Naive thymus-derived CD8-positive, alpha-beta T cell (primary cell): ENCODE measurements around the gene P3H4. TPM values are rescaled to one million over a fixed set of nuclear protein-coding genes. Genes with fewer than 3 reads are reported as not detected.
"Not testable (repeated sequence)": the region's sequence is repeated elsewhere in the genome, so short reads cannot be mapped to it uniquely, and the experiment has no call there.

Experiments used
- ATAC-seq, 2 donors: fragments of 150-1000 bp; cut with Tn5 transposase in 1 of 2; sonication (Bioruptor Pico), chemical (Tn5 transposase) in 1 of 2; 1 replicate in 1 of 2; 2 replicates in 1 of 2; pipeline ENCODE4 v1.10.0; 2021; ENCODE audit warnings: mild to moderate bottlenecking in 2 of 2, moderate library complexity in 2 of 2
- POLR2A ChIA-PET: fragments of 350-600 bp; sonication (Branson Sonifier 250); formaldehyde crosslinking; loops from one replicate; lab custom pipeline; 2021; ENCODE audit warnings: antibody characterized with exemption; lab: Charles Lee
- DNase-seq, 10 donors: peaks; one replicate each; pipeline versions ENCODE4 v3.0.0 to v3.0.0-alpha.2; 2020 to 2022
- H3K27ac Mint-ChIP-seq, 10 donors: one replicate each; pipeline ENCODE4 v1.8.0; 2020 to 2022; ENCODE audit warnings: mild to moderate bottlenecking in 10 of 10, mixed read lengths in 10 of 10, moderate library complexity in 4 of 10, inconsistent platforms in 1 of 10
- H3K27me3 Mint-ChIP-seq, 5 donors: one replicate each; pipeline ENCODE4 v1.8.0; 2021 to 2022; ENCODE audit warnings: mixed read lengths in 5 of 5
- H3K36me3 Mint-ChIP-seq, 3 donors: one replicate each; pipeline ENCODE4 v1.8.0; 2020 to 2022; ENCODE audit warnings: mixed read lengths in 3 of 3, mild to moderate bottlenecking in 2 of 3, inconsistent platforms in 1 of 3
- H3K4me1 Mint-ChIP-seq, 4 donors: one replicate each; pipeline ENCODE4 v1.8.0; 2021 to 2022; ENCODE audit warnings: mixed read lengths in 4 of 4
- H3K4me3 Mint-ChIP-seq, 10 donors: one replicate each; pipeline ENCODE4 v1.8.0; 2020 to 2022; ENCODE audit warnings: mild to moderate bottlenecking in 10 of 10, mixed read lengths in 10 of 10, moderate library complexity in 6 of 10, inconsistent platforms in 1 of 10
- H3K9me3 Mint-ChIP-seq, 9 donors: one replicate each; pipeline ENCODE4 v1.8.0; 2020 to 2022; ENCODE audit warnings: mixed read lengths in 9 of 9, mild to moderate bottlenecking in 3 of 9, inconsistent platforms in 1 of 9, moderate library complexity in 1 of 9
- polyA plus RNA-seq, 3 donors: library from polyadenylated mRNA; unstranded; fragments of 300-500 nt; fragmentation: Illumina TruSeq; gene quantifications; one replicate each; pipeline ENCODE4 v1.2.3, GENCODE V29; 2021
- total RNA-seq, 8 experiments: library from RNA in 2 of 8; stranded (reverse) in 2 of 8; gene quantifications; one replicate each; pipeline ENCODE4 v1.2.3 and lab custom pipeline; 2021 to 2026

P3H4 gene, protein sequence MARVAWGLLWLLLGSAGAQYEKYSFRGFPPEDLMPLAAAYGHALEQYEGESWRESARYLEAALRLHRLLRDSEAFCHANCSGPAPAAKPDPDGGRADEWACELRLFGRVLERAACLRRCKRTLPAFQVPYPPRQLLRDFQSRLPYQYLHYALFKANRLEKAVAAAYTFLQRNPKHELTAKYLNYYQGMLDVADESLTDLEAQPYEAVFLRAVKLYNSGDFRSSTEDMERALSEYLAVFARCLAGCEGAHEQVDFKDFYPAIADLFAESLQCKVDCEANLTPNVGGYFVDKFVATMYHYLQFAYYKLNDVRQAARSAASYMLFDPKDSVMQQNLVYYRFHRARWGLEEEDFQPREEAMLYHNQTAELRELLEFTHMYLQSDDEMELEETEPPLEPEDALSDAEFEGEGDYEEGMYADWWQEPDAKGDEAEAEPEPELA
- 1 to 10 TPM; 4.4 to 6.0 TPM for total RNA-seq
- polyA plus RNA-seq, result 1 to 10 TPM; 4.0 to 6.2 (median 5.8) TPM
- total RNA-seq (lab: John Stamatoyannopoulos, UW), result 2.5 to 6.9 (median 4.4) reads per million in 6 experiments

DNA sequence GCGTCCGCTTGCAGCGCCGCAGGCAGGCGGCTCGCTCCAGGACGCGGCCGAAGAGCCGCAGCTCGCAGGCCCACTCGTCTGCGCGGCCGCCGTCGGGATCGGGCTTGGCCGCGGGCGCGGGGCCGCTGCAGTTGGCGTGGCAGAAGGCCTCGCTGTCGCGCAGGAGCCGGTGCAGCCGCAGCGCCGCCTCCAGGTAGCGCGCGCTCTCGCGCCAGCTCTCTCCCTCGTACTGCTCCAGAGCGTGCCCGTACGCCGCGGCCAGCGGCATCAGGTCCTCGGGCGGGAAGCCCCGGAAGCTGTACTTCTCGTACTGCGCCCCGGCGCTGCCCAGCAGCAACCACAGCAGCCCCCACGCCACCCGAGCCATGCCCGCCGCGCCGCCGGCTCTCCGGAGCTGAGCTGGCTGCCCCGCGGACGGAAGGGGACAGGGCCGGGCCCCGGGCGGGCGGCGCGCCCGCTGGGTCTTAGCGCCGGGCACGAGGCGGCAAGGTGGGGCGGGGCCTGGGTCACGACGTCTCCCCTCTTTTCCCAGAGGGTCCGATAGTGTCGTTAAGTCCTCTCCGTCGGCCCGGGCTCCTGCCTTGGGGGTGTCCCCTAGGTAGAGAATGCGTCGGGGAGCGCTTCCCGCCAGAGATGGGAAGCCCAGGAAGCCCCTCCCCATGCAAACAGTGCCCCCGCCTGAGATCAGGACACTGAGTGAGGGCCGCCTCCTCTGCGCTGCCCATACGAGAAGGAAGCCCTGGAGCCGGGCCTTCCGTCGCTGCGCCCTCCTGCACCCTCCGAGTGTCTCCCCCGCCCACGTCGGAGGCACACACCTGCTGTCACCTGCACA lies at the start of gene P3H4:
Gene P3H4 (minus strand): TSS at position 401 of the 832 bp plus-strand sequence. CDS start 34 bp downstream, at position 367.
- no peaks in the 10 kb centered on the region for H3K36me3 Mint-ChIP-seq
- DNase-seq (peak; percentile 57 to 83 (median 75)), ATAC-seq (peak; percentile 91 to 92)
- H3K27me3 Mint-ChIP-seq, result peaks cover 0 to 4% (median 0%) of the 10 kb centered on the region in 5 donors
- H3K4me1 Mint-ChIP-seq, result peaks cover 17 to 26% (median 24%) of the 10 kb centered on the region in 4 donors
- POLR2A ChIA-PET, result interaction anchor here (0.6 to 3.9 kb wide), 10 partner anchors 10 to 1909 kb away, joined by 3 to 29 read pairs (median 4); partner anchors contain the start of genes EIF1 and KLHL11
- peak within 1 kb of the TSS; percentile 87 to 97 (median 93) for H3K4me3 Mint-ChIP-seq
- peak within 1 kb of the TSS; percentile 15 to 95 (median 83) for H3K27ac Mint-ChIP-seq
- H3K9me3 Mint-ChIP-seq, result no peaks in the 10 kb centered on the region

DNA sequence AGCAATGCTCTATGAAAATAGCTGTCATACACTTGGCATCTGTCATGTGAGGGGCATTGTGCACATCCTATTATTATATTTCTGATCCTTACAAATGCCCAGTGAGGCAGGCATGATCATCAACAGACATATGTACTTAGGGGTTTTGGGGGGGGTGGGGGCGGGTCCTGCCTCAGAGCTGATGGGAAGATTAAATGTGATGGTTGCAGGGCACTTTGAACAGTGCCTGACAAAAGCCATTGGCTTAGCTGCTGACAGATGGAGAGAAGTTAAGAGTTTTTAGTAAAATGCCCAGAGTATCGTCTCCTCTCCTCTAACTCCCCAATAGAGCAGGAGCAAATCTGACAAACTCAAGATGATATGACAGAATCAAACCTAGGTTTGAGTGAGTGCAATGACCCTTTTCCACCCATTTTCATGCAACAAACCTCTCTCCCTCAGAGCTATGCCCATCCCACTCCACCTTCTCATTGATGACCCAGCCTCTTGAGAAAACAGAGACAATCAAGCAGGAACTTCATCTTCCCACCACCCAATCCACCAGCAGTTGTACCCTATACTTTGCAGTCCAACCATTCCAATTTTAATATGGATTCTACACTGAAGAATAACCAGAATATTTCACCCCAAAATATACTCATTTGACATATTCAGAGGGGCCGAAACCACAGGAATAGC lies 48.6 kb upstream of the P3H4 start:
- H3K9me3 Mint-ChIP-seq, result no peaks in the 10 kb centered on the region
- H3K36me3 Mint-ChIP-seq, result peaks cover 0 to 7% (median 0%) of the 10 kb centered on the region in 3 donors
- ATAC-seq, result no peak
- H3K4me1 Mint-ChIP-seq, result peaks cover 12 to 37% (median 34%) of the 10 kb centered on the region in 4 donors
- peak overlapping the region in 3 of 10 donors; percentile 11 to 34 (median 29) for H3K27ac Mint-ChIP-seq
- no peaks in the 10 kb centered on the region for H3K27me3 Mint-ChIP-seq
- peak overlapping the region in 5 of 10 donors; percentile 16 to 52 (median 37) for H3K4me3 Mint-ChIP-seq
- DNase-seq, result no peak
- POLR2A ChIA-PET, result interaction anchor here (1.1 kb wide), 1 partner anchor 25 kb away, joined by 3 read pairs; the partner anchor contains the start of gene NT5C3B

DNA sequence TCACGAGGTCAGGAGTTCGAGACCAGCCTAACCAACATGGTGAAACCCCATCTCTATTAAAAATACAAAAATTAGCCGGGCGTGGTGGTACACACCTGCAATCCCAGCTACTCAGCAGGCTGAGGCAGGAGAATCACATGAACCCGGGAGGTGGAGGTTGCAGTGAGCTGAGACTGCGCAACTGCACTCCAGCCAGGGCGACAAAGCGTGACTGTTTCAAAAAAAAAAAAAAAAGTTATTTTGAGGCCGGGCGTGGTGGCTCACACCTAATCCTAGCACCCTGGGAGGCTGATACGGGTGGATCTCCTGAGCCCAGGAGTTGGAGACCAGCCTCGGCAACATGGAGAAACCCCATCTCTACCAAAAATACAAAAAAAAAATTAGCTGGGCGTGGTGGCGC lies 39.6 kb upstream of the P3H4 start:
- not testable (repeated sequence) for H3K27me3 Mint-ChIP-seq, DNase-seq, ATAC-seq, H3K9me3 Mint-ChIP-seq, H3K27ac Mint-ChIP-seq
- Mint-ChIP-seq H3K36me3 (peaks cover 0 to 73% (median 10%) of the 10 kb centered on the region in 3 donors), H3K4me3 (peak overlapping the region in 1 of 10 donors; percentile 2), H3K4me1 (peaks cover 25 to 63% (median 42%) of the 10 kb centered on the region in 4 donors)
- POLR2A ChIA-PET, result interaction anchor here (0.7 kb wide), 2 partner anchors 13 to 19 kb away, joined by 3 read pairs; no protein-coding TSS in a partner anchor

DNA sequence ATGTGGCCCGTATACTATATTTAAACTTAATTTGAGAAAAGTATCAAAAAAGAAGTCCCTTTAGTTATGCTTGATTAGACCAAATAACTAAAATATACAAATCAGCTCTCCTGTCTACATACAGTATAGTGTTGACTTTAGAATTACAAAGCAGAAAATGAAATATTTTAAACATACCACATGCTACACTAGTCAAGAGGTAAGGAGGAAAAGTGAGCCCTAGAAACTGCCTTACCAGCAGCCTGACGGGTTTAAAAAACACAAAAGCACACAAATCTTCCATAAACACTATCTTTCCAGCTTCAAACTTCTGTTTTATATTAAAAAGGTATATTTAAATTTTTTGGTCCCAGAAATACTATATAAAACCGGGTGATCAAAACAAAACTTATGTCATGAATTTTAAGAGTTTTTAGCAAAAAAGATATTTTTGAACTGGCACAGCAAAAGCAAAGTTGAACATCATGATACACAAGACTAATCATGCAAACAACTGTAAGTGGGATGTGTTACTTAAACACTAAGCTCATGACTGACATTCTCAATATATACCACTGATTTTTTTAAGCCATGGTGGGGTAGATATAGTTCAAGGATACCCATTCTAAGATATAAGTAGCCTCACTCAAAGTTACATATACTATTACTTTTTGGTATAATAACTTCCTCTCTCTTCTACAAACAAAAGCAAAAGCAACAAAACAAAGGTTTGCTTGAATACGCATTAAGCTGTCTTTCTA lies 37.7 kb upstream of the P3H4 start:
- Mint-ChIP-seq H3K9me3 (no peaks in the 10 kb centered on the region), H3K4me3 (no peak overlapping the region), H3K36me3 (peaks cover 0 to 59% (median 10%) of the 10 kb centered on the region in 3 donors), H3K27ac (peak overlapping the region in 1 of 10 donors; percentile 11), H3K27me3 (no peaks in the 10 kb centered on the region), H3K4me1 (peaks cover 20 to 54% (median 37%) of the 10 kb centered on the region in 4 donors)
- no peak for ATAC-seq
- no peak for DNase-seq
- POLR2A ChIA-PET, result interaction anchor here (0.5 kb wide), 1 partner anchor 32 kb away, joined by 3 read pairs; no protein-coding TSS in a partner anchor

DNA sequence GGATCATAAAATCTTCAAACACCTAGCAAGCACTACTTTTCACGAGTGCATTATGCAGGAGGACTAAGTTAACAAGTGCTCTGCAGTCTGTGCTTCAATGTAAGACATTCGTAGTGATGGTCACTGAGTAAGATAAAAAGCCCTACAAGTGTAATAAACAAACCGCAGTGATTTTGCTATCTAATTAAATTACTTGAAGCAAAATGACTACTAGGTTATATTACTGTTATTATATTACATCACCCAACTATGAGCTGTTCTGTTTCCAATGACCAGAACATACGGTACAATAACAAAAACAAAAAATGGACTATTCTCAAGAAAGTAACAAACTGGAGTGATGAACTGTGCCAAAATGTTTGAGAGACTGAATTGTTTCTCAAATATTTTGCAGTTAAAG lies 37.0 kb upstream of the P3H4 start:
- POLR2A ChIA-PET, result interaction anchor here (0.5 kb wide), 1 partner anchor 32 kb away, joined by 3 read pairs; no protein-coding TSS in a partner anchor
- H3K4me1 Mint-ChIP-seq, result peaks cover 14 to 48% (median 35%) of the 10 kb centered on the region in 4 donors
- DNase-seq (no peak), ATAC-seq (no peak)
- H3K27me3 Mint-ChIP-seq, result no peaks in the 10 kb centered on the region
- no peak overlapping the region for H3K4me3 Mint-ChIP-seq
- H3K36me3 Mint-ChIP-seq, result peaks cover 0 to 52% (median 7%) of the 10 kb centered on the region in 3 donors
- no peaks in the 10 kb centered on the region for H3K9me3 Mint-ChIP-seq
- H3K27ac Mint-ChIP-seq, result peak overlapping the region in 1 of 10 donors; percentile 11

DNA sequence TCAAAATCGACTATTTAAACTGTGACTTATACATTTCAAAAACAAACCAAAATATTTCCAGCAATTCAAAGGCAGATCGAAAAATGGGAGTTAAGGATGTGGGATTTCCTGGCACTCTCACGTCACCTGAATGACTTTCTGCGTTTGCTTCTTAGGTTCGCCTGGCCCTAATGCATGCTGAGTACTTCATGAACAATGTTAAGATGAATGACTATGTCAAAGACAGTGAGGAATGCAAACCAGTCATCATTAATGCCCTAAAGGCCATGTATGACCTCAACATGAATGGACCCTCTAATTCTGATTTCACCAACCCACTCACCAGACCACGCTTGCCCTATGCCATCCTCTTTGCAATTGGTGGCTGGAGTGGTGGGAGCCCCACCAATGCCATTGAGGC lies 33.2 kb upstream of the P3H4 start:
- H3K36me3 Mint-ChIP-seq, result peaks cover 0 to 17% (median 0%) of the 10 kb centered on the region in 3 donors
- peaks cover 0 to 15% (median 14%) of the 10 kb centered on the region in 4 donors for H3K4me1 Mint-ChIP-seq
- H3K27ac Mint-ChIP-seq, result no peak overlapping the region
- H3K4me3 Mint-ChIP-seq, result no peak overlapping the region
- POLR2A ChIA-PET, result no interaction called here
- no peak for ATAC-seq
- no peaks in the 10 kb centered on the region for H3K9me3 Mint-ChIP-seq
- H3K27me3 Mint-ChIP-seq, result no peaks in the 10 kb centered on the region
- DNase-seq, result no peak

DNA sequence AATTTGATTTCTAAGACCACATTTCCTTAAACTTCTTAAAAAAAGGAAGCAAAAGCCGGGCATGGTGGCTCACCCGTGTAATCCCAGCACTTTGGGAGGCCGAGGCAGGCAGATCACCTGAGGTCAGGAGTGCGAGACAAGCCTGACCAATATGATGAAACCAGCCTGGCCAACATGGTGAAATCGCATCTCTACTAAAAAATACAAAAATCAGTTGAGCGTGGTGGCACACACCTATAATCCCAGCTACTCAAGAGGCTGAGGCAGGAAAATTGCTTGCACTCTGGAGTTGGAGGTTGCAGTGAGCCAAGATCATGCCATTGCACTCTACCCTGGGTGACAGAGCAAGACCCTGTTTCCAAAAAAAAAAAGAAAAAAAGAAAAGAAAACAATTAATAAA lies 29.0 kb upstream of the P3H4 start:
- H3K9me3 Mint-ChIP-seq, H3K36me3 Mint-ChIP-seq, H3K4me3 Mint-ChIP-seq, DNase-seq, H3K27me3 Mint-ChIP-seq, H3K4me1 Mint-ChIP-seq, ATAC-seq, H3K27ac Mint-ChIP-seq, POLR2A ChIA-PET: not testable (repeated sequence)

DNA sequence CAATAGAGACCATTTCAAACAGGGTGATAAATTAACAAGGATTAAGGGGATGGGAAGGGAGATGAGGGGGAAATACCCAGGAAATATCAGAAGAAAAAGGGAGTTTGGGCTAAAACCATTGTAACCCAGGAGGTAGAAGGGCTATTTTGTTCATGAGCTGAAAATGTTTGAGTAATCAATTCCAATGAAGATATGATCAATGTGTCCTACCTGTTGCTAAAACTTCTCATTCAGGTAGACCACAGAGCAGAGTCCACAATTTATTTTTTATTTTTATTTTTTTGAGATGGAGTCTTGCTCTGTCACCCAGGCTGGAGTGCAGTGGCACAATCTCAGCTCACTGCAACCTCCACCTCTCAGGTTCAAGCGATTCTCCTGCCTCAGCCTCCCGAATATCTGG lies 27.7 kb upstream of the P3H4 start:
- H3K4me3 Mint-ChIP-seq, H3K27me3 Mint-ChIP-seq, ATAC-seq, DNase-seq, H3K27ac Mint-ChIP-seq, H3K36me3 Mint-ChIP-seq, POLR2A ChIA-PET, H3K9me3 Mint-ChIP-seq: not testable (repeated sequence)
- H3K4me1 Mint-ChIP-seq, result peaks cover 8 to 19% (median 14%) of the 10 kb centered on the region in 4 donors

DNA sequence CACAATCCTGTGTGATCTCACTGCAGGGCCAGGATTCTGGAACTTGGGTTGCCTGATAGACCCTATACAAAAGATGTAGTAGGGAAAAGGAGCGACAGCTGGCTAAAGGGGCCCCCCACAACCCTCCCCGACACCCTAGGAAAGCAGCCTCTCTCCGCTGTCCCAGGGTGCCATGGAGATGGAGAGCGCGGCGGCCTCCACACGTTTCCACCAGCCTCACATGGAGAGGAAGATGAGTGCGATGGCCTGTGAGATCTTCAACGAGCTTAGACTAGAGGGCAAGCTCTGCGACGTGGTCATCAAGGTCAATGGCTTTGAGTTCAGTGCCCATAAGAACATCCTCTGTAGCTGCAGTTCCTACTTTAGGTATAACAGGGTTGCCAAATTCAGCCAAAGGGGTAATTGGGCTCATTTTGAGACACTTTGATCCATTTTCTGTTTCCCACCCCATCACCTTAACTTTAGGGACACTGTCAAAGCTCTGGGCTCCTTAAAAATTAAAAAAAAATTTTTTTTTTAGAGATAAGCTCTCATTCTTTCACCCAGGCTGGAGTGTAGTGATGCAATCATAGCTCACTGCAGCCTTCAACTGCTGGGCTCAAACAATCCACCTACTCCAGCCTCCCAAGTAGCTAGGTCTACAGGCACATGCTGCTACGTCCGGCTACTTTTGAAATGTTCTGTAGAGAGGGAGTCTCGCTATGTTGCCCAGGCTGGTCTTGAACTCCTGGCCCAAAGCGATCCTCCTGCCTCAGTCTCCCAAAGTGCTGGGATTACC lies 26.2 kb upstream of the P3H4 start, which contains the start of gene KLHL10:
Gene KLHL10 (plus strand): TSS at position 65 of the 778 bp plus-strand sequence. CDS start 108 bp downstream, at position 173.
- no peak for ATAC-seq
- peaks cover 0 to 4% (median 0%) of the 10 kb centered on the region in 3 donors for H3K36me3 Mint-ChIP-seq
- peaks cover 0 to 1% (median 0%) of the 10 kb centered on the region in 5 donors for H3K27me3 Mint-ChIP-seq
- H3K4me1 Mint-ChIP-seq, result peaks cover 8 to 26% (median 14%) of the 10 kb centered on the region in 4 donors
- no peaks in the 10 kb centered on the region for H3K9me3 Mint-ChIP-seq
- no peak for DNase-seq
- peak within 1 kb of the TSS; percentile 69 to 94 (median 84) for H3K4me3 Mint-ChIP-seq
- H3K27ac Mint-ChIP-seq, result peak within 1 kb of the TSS in 8 of 10 donors; percentile 13 to 91 (median 70)
- POLR2A ChIA-PET, result interaction anchor here (0.6 to 3.6 kb wide), 3 partner anchors 13 to 26 kb away, joined by 3 to 18 read pairs (median 3); partner anchors contain the start of gene KLHL11

DNA sequence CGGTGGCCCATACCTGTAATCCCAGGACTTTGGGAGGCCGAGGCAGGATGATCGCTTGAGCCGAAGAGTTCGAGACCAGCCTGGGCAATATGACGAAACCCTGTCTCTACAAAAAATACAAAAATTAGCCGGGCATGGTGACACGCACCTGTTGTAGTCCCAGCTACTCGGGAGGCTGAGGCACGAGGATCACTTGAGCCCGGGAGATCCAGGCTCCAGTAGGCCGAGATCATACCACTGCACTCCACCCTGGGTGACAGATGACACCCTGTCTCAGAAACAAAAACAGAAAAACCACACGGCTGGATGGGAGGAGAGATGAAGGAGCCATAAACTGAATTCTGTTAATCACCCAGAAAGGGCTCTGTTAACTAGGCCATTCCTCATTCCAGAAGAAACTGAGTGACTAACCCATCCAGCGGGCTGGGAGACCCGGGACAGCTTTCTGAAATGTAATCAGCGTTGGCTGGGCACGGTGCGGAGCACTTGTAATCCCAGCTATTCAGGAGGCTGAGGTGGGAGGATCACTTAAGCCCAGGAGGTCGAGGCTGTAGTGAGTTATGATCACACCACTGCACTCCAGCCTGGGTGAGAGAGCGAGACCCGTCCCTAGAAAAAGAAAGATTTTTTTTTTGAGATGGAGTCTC lies 24.9 kb upstream of the P3H4 start:
- Mint-ChIP-seq H3K4me1 (peaks cover 8 to 26% (median 14%) of the 10 kb centered on the region in 4 donors), H3K9me3 (no peaks in the 10 kb centered on the region), H3K4me3 (peak overlapping the region; percentile 69 to 94 (median 84)), H3K27me3 (peaks cover 0 to 1% (median 0%) of the 10 kb centered on the region in 5 donors), H3K36me3 (peaks cover 0 to 14% (median 5%) of the 10 kb centered on the region in 3 donors), H3K27ac (peak overlapping the region in 9 of 10 donors; percentile 48 to 91 (median 80))
- DNase-seq (peak in 1 of 10 donors; percentile 4), ATAC-seq (peak in 1 of 2 donors; percentile 15)
- POLR2A ChIA-PET, result interaction anchor here (3.6 kb wide), 1 partner anchor 27 kb away, joined by 18 read pairs; the partner anchor contains the start of gene KLHL11
